Upper lobe of left lung (tissue), 4 donors: ENCODE data around the gene GLRX3.

Source experiments
- EP300 ChIP-seq, 4 donors: sonication (generic); formaldehyde crosslinking; IDR thresholded peaks; one replicate each; pipeline ENCODE4 v1.5.1; 2017; ENCODE audit warnings: antibody characterized with exemption in 4 of 4, control low read depth in 2 of 4
- POLR2A ChIP-seq, 4 donors: fragments of 450-650 bp; IDR thresholded peaks; one replicate each; pipeline ENCODE4 v1.5.1; 2016 to 2017; ENCODE audit warnings: antibody characterized with exemption in 4 of 4, mild to moderate bottlenecking in 2 of 4
- POLR2AphosphoS5 ChIP-seq, 2 donors: sonication (generic); formaldehyde crosslinking; IDR thresholded peaks; one replicate each; pipeline ENCODE4 v1.5.1; 2017; ENCODE audit warnings: antibody characterized with exemption in 2 of 2
- TF ChIP-seq, protein P1 (sequence below), 6 experiments: fragments of 450-650 bp in 4 of 6; fragments of 200-600 bp in 2 of 6; sonication (generic) in 2 of 6; IDR thresholded peaks; one replicate each; pipeline ENCODE4 v1.5.1; 2016 to 2019; ENCODE audit warnings: antibody characterized with exemption in 6 of 6

DNA sequence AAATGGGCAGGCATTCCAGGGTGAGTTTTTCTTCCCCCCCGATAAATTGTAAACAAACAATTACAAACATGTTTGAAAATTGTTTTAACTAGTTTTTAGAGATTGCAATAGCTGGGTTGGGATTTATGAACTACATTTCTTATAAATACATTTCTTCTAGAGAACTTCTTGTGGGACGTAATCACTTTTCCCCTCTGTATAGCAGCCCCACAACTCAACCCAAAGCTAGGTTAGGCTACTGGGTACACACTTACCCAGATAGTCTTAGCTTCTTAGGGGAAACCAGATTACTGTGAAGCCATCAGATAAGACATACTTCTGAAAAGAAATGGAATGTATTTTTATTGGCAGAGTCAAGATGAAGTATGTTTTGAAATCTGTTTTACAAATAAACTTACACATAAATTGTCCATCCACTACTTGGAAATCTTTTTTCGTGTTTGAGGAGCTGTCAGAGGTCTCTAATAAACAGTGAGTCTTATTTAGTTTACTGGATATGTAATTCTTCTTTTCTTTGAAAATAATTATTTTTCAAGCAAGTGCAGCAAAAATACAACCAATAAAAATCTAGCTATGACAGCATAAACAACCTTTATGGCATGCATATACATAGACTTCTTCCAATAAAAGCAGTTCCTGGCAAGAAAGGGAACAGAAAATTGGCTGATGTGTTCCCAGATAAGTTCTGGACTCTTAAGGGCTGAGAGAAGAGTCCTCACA, 8.0 kb upstream of the GLRX3 start:
- TF ChIP-seq EP300 (IDR thresholded peaks at IDR 0.05) (no peak), POLR2A (IDR thresholded peaks at IDR 0.05) (no peak), POLR2AphosphoS5 (IDR thresholded peaks at IDR 0.05) (no peak)
- TF ChIP-seq, protein P1, sequence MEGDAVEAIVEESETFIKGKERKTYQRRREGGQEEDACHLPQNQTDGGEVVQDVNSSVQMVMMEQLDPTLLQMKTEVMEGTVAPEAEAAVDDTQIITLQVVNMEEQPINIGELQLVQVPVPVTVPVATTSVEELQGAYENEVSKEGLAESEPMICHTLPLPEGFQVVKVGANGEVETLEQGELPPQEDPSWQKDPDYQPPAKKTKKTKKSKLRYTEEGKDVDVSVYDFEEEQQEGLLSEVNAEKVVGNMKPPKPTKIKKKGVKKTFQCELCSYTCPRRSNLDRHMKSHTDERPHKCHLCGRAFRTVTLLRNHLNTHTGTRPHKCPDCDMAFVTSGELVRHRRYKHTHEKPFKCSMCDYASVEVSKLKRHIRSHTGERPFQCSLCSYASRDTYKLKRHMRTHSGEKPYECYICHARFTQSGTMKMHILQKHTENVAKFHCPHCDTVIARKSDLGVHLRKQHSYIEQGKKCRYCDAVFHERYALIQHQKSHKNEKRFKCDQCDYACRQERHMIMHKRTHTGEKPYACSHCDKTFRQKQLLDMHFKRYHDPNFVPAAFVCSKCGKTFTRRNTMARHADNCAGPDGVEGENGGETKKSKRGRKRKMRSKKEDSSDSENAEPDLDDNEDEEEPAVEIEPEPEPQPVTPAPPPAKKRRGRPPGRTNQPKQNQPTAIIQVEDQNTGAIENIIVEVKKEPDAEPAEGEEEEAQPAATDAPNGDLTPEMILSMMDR (IDR thresholded peaks at IDR 0.05) = no peak
